ENCODE measurements around the gene RABGAP1L.
A peak's percentile ranks its signal among the peaks of the same experiment; 100 is the strongest.
"Not testable (repeated sequence)": the region's sequence is repeated elsewhere in the genome, so short reads cannot be mapped to it uniquely, and the experiment has no call there.

RABGAP1L gene

GRCh38 chr1:174222166-174222949, 63.0 kb downstream of the RABGAP1L start:
- Mint-ChIP-seq H3K27ac (no peak overlapping the region), H3K27me3 (no peaks in the 10 kb centered on the region), H3K9me3 (no peaks in the 10 kb centered on the region), H3K4me3 (no peak overlapping the region), H3K4me1 (peaks cover 6% of the 10 kb centered on the region), H3K36me3 (peaks cover 19% of the 10 kb centered on the region)
- no peak for DNase-seq
- CTCF ChIA-PET, result interaction anchor here (1.2 kb wide), 1 partner anchor 8 kb away, joined by 3 read pairs; no protein-coding TSS in a partner anchor

- H3K36me3 Mint-ChIP-seq, result peaks cover 29% of the 10 kb centered on the region
- H3K27ac Mint-ChIP-seq, result no peak overlapping the region
- H3K4me3 Mint-ChIP-seq, result no peak overlapping the region
- H3K4me1 Mint-ChIP-seq, result peaks cover 6% of the 10 kb centered on the region
- H3K27me3 Mint-ChIP-seq, result no peaks in the 10 kb centered on the region
- CTCF ChIA-PET, result no interaction called here
- H3K9me3 Mint-ChIP-seq, result peaks cover 2% of the 10 kb centered on the region
- no peak for DNase-seq
These were observed 65.3 kb downstream of the RABGAP1L start for GRCh38 chr1:174224641-174225040.

- peaks cover 2% of the 10 kb centered on the region for H3K9me3 Mint-ChIP-seq
- no peaks in the 10 kb centered on the region for H3K27me3 Mint-ChIP-seq
- H3K4me1 Mint-ChIP-seq, result peaks cover 6% of the 10 kb centered on the region
- CTCF ChIA-PET, result no interaction called here
- DNase-seq, result no peak
- H3K36me3 Mint-ChIP-seq, result peaks cover 36% of the 10 kb centered on the region
- H3K27ac Mint-ChIP-seq, result no peak overlapping the region
- H3K4me3 Mint-ChIP-seq, result no peak overlapping the region
These were observed 66.3 kb downstream of the RABGAP1L start for GRCh38 chr1:174225499-174226204.

GRCh38 chr1:174230399-174230798, 71.1 kb downstream of the RABGAP1L start:
- H3K27ac Mint-ChIP-seq, result no peak overlapping the region
- DNase-seq, result no peak
- CTCF ChIA-PET, result interaction anchor here (1.0 kb wide), 1 partner anchor 9 kb away, joined by 3 read pairs; no protein-coding TSS in a partner anchor
- H3K36me3 Mint-ChIP-seq, result peaks cover 38% of the 10 kb centered on the region
- no peaks in the 10 kb centered on the region for H3K27me3 Mint-ChIP-seq
- peaks cover 6% of the 10 kb centered on the region for H3K4me1 Mint-ChIP-seq
- H3K9me3 Mint-ChIP-seq, result peaks cover 6% of the 10 kb centered on the region
- no peak overlapping the region for H3K4me3 Mint-ChIP-seq

- Mint-ChIP-seq H3K4me3 (no peak overlapping the region), H3K4me1 (no peaks in the 10 kb centered on the region), H3K27me3 (no peaks in the 10 kb centered on the region), H3K9me3 (peaks cover 6% of the 10 kb centered on the region), H3K36me3 (peaks cover 29% of the 10 kb centered on the region), H3K27ac (no peak overlapping the region)
- CTCF ChIA-PET, result no interaction called here
- no peak for DNase-seq
These were observed 73.4 kb downstream of the RABGAP1L start for GRCh38 chr1:174232761-174233160.

- H3K9me3 Mint-ChIP-seq, H3K4me3 Mint-ChIP-seq, DNase-seq, CTCF ChIA-PET, H3K27me3 Mint-ChIP-seq, H3K27ac Mint-ChIP-seq, H3K4me1 Mint-ChIP-seq: not testable (repeated sequence)
- H3K36me3 Mint-ChIP-seq, result peaks cover 10% of the 10 kb centered on the region
These were observed 79.7 kb downstream of the RABGAP1L start for GRCh38 chr1:174238845-174239501.

DNA sequence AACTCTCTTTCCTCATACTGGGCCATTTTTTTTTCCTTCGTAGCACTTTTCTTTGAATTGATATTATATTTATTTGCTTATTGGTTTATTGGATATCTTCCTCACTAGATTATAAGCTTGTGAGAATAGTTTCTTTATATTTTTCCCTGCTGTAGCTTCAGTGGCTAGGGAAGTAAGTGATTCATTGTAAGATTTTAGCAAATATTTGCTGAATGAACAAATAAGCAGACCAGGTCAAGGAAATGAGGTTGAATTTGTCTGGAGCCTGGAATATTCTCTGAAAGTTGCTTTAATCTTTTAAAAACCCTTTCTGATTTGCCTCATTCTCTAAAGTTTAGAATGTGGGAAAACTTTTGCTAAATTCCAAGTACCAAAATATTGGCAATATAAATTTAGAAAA, 80.2 kb downstream of the RABGAP1L start:
- Mint-ChIP-seq H3K27ac (no peak overlapping the region), H3K36me3 (peaks cover 12% of the 10 kb centered on the region), H3K9me3 (no peaks in the 10 kb centered on the region), H3K4me1 (no peaks in the 10 kb centered on the region), H3K4me3 (no peak overlapping the region), H3K27me3 (no peaks in the 10 kb centered on the region)
- CTCF ChIA-PET, result no interaction called here
- no peak for DNase-seq

- H3K4me1 Mint-ChIP-seq, result no peaks in the 10 kb centered on the region
- H3K9me3 Mint-ChIP-seq, result no peaks in the 10 kb centered on the region
- H3K27me3 Mint-ChIP-seq, result no peaks in the 10 kb centered on the region
- no peak overlapping the region for H3K4me3 Mint-ChIP-seq
- no peak overlapping the region for H3K27ac Mint-ChIP-seq
- H3K36me3 Mint-ChIP-seq, result peaks cover 17% of the 10 kb centered on the region
- CTCF ChIA-PET, result interaction anchor here (0.6 kb wide), 2 partner anchors 14 to 16 kb away, joined by 3 read pairs; no protein-coding TSS in a partner anchor
- DNase-seq, result no peak
These were observed 83.5 kb downstream of the RABGAP1L start for GRCh38 chr1:174242856-174243255.

DNA sequence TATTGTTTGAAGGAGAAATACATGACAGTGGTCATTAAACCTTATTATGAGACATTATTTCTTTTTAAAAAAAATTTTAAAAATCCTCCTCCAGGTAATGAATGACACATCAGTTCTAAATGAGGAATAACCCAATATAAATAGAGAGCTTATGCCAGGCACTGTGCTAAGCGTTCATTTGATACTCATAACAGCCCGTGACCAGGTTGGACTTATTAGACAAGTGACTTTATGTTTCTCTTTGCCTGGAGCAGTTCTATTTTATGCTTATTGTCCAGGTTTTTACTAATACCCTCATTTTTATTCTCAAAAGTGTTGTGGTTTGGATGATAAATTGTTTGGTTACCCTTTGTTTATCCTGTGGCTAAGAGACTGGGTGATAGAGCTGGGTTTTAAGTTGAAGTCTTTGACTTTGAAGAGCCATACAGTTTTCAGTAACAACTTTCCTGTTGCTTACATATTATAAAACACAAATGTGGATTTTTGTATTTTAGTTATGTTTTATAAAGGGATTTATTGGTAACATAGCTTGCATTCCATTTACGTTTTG, 84.2 kb downstream of the RABGAP1L start:
- Mint-ChIP-seq H3K36me3 (peaks cover 17% of the 10 kb centered on the region), H3K9me3 (no peaks in the 10 kb centered on the region), H3K27me3 (no peaks in the 10 kb centered on the region), H3K27ac (peak overlapping the region; percentile 25), H3K4me3 (no peak overlapping the region), H3K4me1 (no peaks in the 10 kb centered on the region)
- DNase-seq, result no peak
- CTCF ChIA-PET, result interaction anchor here (0.6 kb wide), 2 partner anchors 13 to 17 kb away, joined by 3 read pairs; no protein-coding TSS in a partner anchor

GRCh38 chr1:174244017-174244416, 84.7 kb downstream of the RABGAP1L start:
- Mint-ChIP-seq H3K27ac (no peak overlapping the region), H3K4me1 (no peaks in the 10 kb centered on the region), H3K36me3 (peaks cover 17% of the 10 kb centered on the region), H3K4me3 (no peak overlapping the region), H3K9me3 (no peaks in the 10 kb centered on the region), H3K27me3 (no peaks in the 10 kb centered on the region)
- CTCF ChIA-PET, result no interaction called here
- no peak for DNase-seq

GRCh38 chr1:174247472-174247871, 88.2 kb downstream of the RABGAP1L start:
- CTCF ChIA-PET, result interaction anchor here (0.5 to 1.8 kb wide), 2 partner anchors 15 to 509 kb away, joined by 3 to 6 read pairs; no protein-coding TSS in a partner anchor
- Mint-ChIP-seq H3K4me3 (no peak overlapping the region), H3K36me3 (peaks cover 12% of the 10 kb centered on the region), H3K4me1 (no peaks in the 10 kb centered on the region), H3K9me3 (no peaks in the 10 kb centered on the region), H3K27ac (no peak overlapping the region), H3K27me3 (no peaks in the 10 kb centered on the region)
- DNase-seq, result no peak

DNA sequence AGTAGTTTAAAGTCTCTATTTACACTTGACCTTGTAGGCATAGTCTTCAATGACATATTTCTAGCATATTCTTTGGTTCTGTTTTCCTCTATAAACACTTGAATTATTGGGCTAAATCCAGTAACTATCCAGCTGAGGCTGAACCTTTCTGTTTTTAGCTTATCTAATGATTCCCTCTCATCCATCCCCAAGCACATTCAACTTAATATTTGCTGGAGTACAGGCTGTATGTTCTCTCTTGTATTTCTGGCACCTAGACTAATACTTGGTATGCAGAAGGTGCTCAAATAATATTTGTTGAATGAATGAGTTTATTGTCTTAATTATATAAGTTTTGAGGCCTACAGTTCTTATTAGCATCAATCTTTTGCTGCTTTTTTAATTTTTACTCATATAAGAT, 88.7 kb downstream of the RABGAP1L start:
- H3K36me3 Mint-ChIP-seq, result peaks cover 7% of the 10 kb centered on the region
- CTCF ChIA-PET, result interaction anchor here (1.8 kb wide), 1 partner anchor 14 kb away, joined by 6 read pairs; no protein-coding TSS in a partner anchor

GRCh38 chr1:174256386-174256785, 97.1 kb downstream of the RABGAP1L start:
- H3K36me3 Mint-ChIP-seq, H3K9me3 Mint-ChIP-seq, H3K27ac Mint-ChIP-seq, H3K4me3 Mint-ChIP-seq, DNase-seq, H3K27me3 Mint-ChIP-seq, H3K4me1 Mint-ChIP-seq: not testable (repeated sequence)
- CTCF ChIA-PET, result interaction anchor here (0.6 kb wide), 1 partner anchor 13 kb away, joined by 3 read pairs; no protein-coding TSS in a partner anchor

More for the DNA sequence above, 88.7 kb downstream of the RABGAP1L start:
- Mint-ChIP-seq H3K27me3 (no peaks in the 10 kb centered on the region), H3K4me3 (no peak overlapping the region), H3K9me3 (no peaks in the 10 kb centered on the region), H3K4me1 (no peaks in the 10 kb centered on the region), H3K27ac (no peak overlapping the region)
- no peak for DNase-seq

GRCh38 chr1:174258148-174258550, 98.8 kb downstream of the RABGAP1L start:
- Mint-ChIP-seq H3K36me3 (peaks cover 4% of the 10 kb centered on the region), H3K4me1 (no peaks in the 10 kb centered on the region), H3K27me3 (no peaks in the 10 kb centered on the region), H3K27ac (no peak overlapping the region), H3K4me3 (no peak overlapping the region), H3K9me3 (no peaks in the 10 kb centered on the region)
- CTCF ChIA-PET, result interaction anchor here (1.5 to 1.9 kb wide), 2 partner anchors 13 to 468 kb away, joined by 3 to 4 read pairs; no protein-coding TSS in a partner anchor
- DNase-seq, result peak; percentile 64

Measured in activated naive CD4-positive, alpha-beta T cell treated with anti-CD3 and anti-CD28 coated beads, Interleukin-2, amount 10 ng/mL, durations not matched to agents 7 days and 5 days (primary cell).